GM19238 (cell line): Measurements from ENCODE around the gene VGLL4.
"Not testable (repeated sequence)": the region's sequence is repeated elsewhere in the genome, so short reads cannot be mapped to it uniquely, and the experiment has no call there.

Experiments
- DNase-seq: peaks from one replicate; pipeline ENCODE4 v3.0.0; 2011; ENCODE audit warnings: low spot score; ENCODE audit not compliant: insufficient read length

The VGLL4 gene

GRCh38 chr3:11643605-11644087, at the start of gene VGLL4:
VGLL4 (minus strand) TSS chr3:11643915; CDS start chr3:11643518, 397 bp downstream.
- DNase-seq: peak; percentile 41

- DNase-seq: no peak
Measured at GRCh38 chr3:11692532-11692813, 48.8 kb upstream of the VGLL4 start.

GRCh38 chr3:11691767-11692531, 48.2 kb upstream of the VGLL4 start:
- no peak for DNase-seq

GRCh38 chr3:11690863-11691766, 47.4 kb upstream of the VGLL4 start:
- no peak for DNase-seq

- no peak for DNase-seq
Measured at GRCh38 chr3:11689749-11690148, 46.0 kb upstream of the VGLL4 start.

GRCh38 chr3:11684980-11685379, 41.3 kb upstream of the VGLL4 start:
- DNase-seq: not testable (repeated sequence)

GRCh38 chr3:11680509-11680908, 36.8 kb upstream of the VGLL4 start:
- no peak for DNase-seq

- DNase-seq: no peak
Measured at GRCh38 chr3:11679964-11680363, 36.2 kb upstream of the VGLL4 start.

- no peak for DNase-seq
Measured at GRCh38 chr3:11672363-11672762, 28.6 kb upstream of the VGLL4 start.

- DNase-seq: peak; percentile 20
Measured at GRCh38 chr3:11671648-11672100, 28.0 kb upstream of the VGLL4 start.

- no peak for DNase-seq
Measured at GRCh38 chr3:11668243-11669235, 24.8 kb upstream of the VGLL4 start.

GRCh38 chr3:11665331-11665730, 21.6 kb upstream of the VGLL4 start:
- DNase-seq: no peak

- no peak for DNase-seq
Measured at GRCh38 chr3:11662392-11662990, 18.8 kb upstream of the VGLL4 start.

GRCh38 chr3:11661827-11662226, 18.1 kb upstream of the VGLL4 start:
- DNase-seq: no peak

GRCh38 chr3:11661052-11661656, 17.4 kb upstream of the VGLL4 start:
- DNase-seq: no peak

- DNase-seq: no peak
Measured at GRCh38 chr3:11660242-11660641, 16.5 kb upstream of the VGLL4 start.

GRCh38 chr3:11658180-11658579, 14.5 kb upstream of the VGLL4 start:
- no peak for DNase-seq

- no peak for DNase-seq
Measured at GRCh38 chr3:11655196-11655928, 11.6 kb upstream of the VGLL4 start.

- no peak for DNase-seq
Measured at GRCh38 chr3:11654166-11654565, 10.5 kb upstream of the VGLL4 start.
